HL-60 (cell line): Measurements from ENCODE around the gene SH3GL1.

Experiments used
- CTCF ChIP-seq: IDR thresholded peaks from one replicate; pipeline ENCODE4 v1.5.1; 2011; ENCODE audit warnings: low read length, control low read depth, inconsistent platforms; ENCODE audit not compliant: insufficient read depth
- GABPA ChIP-seq: IDR thresholded peaks from 2 replicates; pipeline ENCODE4 v1.6.1; 2012; ENCODE audit warnings: low read depth
- POLR2AphosphoS5 ChIP-seq: IDR thresholded peaks from 2 replicates; pipeline ENCODE4 v1.6.1; 2012; ENCODE audit warnings: low read depth
- REST ChIP-seq: IDR thresholded peaks from 2 replicates; pipeline ENCODE4 v1.6.1; 2012; ENCODE audit warnings: low read depth; ENCODE audit not compliant: insufficient replicate concordance
- SPI1 ChIP-seq: IDR thresholded peaks from 2 replicates; pipeline ENCODE4 v1.6.1; 2012; ENCODE audit warnings: low read depth, mild to moderate bottlenecking, borderline replicate concordance

- TF ChIP-seq POLR2AphosphoS5 (no peak), CTCF (no peak), SPI1 (no peak), REST (no peak), GABPA (no peak)
These were observed 81.9 kb downstream of the SH3GL1 start for GRCh38 chr19:4318460-4318859.
